GM12891 (cell line): ENCODE data around the gene UBR4.

ENCODE experiments used
- DNase-seq: peaks from one replicate; pipeline ENCODE4 v3.0.0; 2011; ENCODE audit warnings: low spot score; ENCODE audit not compliant: insufficient read length
- FAIRE-seq: peaks from 2 replicates; lab custom pipeline; 2011; peaks lifted over from hg19 to GRCh38; lab: Jason Lieb, UNC
- PAX5 ChIP-seq: IDR thresholded peaks from 2 replicates; pipeline ENCODE4 v1.6.1; 2011; ENCODE audit warnings: low read length, moderate library complexity, mild to moderate bottlenecking; ENCODE audit not compliant: insufficient read depth, severe bottlenecking
- POLR2A ChIP-seq: IDR thresholded peaks from 2 replicates; pipeline ENCODE4 v1.6.1; 2011; ENCODE audit warnings: low read depth, low read length, control low read depth
- POLR2AphosphoS5 ChIP-seq: IDR thresholded peaks from 2 replicates; pipeline ENCODE4 v1.6.1; 2011; ENCODE audit warnings: low read depth, low read length, control low read depth
- POU2F2 ChIP-seq: IDR thresholded peaks from 2 replicates; pipeline ENCODE4 v1.6.1; 2011; ENCODE audit warnings: low read depth, mild to moderate bottlenecking, control low read depth, low read length, moderate library complexity
- SPI1 ChIP-seq: IDR thresholded peaks from 2 replicates; pipeline ENCODE4 v1.6.1; 2011; ENCODE audit warnings: low read depth, low read length, control low read depth
- TAF1 ChIP-seq: IDR thresholded peaks from 2 replicates; pipeline ENCODE4 v1.6.1; 2011; ENCODE audit warnings: low read depth, low read length, control low read depth

The UBR4 gene

GRCh38 chr1:19061798-19062197, 148.3 kb downstream of the UBR4 start:
- FAIRE-seq = no peak
- DNase-seq = no peak
- TF ChIP-seq POLR2A (no peak), POLR2AphosphoS5 (no peak), PAX5 (no peak), POU2F2 (no peak), TAF1 (no peak)

GRCh38 chr1:19061343-19061742, 148.7 kb downstream of the UBR4 start:
- TF ChIP-seq POLR2A (no peak), TAF1 (no peak), PAX5 (no peak), POLR2AphosphoS5 (no peak), SPI1 (no peak), POU2F2 (no peak)
- DNase-seq (no peak), FAIRE-seq (no peak)

GRCh38 chr1:19059773-19060172, 150.3 kb downstream of the UBR4 start:
- DNase-seq (no peak), FAIRE-seq (no peak)
- TF ChIP-seq POLR2A = no peak
- no peak for TF ChIP-seq POLR2AphosphoS5
- TF ChIP-seq SPI1 = no peak

GRCh38 chr1:19058476-19058797, 151.6 kb downstream of the UBR4 start:
- DNase-seq (no peak), FAIRE-seq (no peak)
- no peak for TF ChIP-seq POLR2A

- DNase-seq (no peak), FAIRE-seq (no peak)
- TF ChIP-seq PAX5 = no peak
- no peak for TF ChIP-seq SPI1
- TF ChIP-seq POU2F2 = no peak
- no peak for TF ChIP-seq POLR2AphosphoS5
- TF ChIP-seq POLR2A = no peak
- no peak for TF ChIP-seq TAF1
Observed at GRCh38 chr1:19057784-19058475, 152.1 kb downstream of the UBR4 start.

- FAIRE-seq (no peak), DNase-seq (no peak)
- no peak for TF ChIP-seq PAX5
- no peak for TF ChIP-seq TAF1
- no peak for TF ChIP-seq POLR2A
Observed at GRCh38 chr1:19057182-19057779, 152.8 kb downstream of the UBR4 start.

GRCh38 chr1:19055701-19056100, 154.4 kb downstream of the UBR4 start:
- DNase-seq (no peak), FAIRE-seq (no peak)
- TF ChIP-seq SPI1 (no peak), POU2F2 (no peak), POLR2A (no peak), TAF1 (no peak), PAX5 (no peak), POLR2AphosphoS5 (no peak)

- no peak for DNase-seq
- TF ChIP-seq POLR2AphosphoS5 = no peak
- no peak for TF ChIP-seq SPI1
- TF ChIP-seq POLR2A = no peak
- TF ChIP-seq POU2F2 = no peak
- TF ChIP-seq TAF1 = no peak
- TF ChIP-seq PAX5 = no peak
- FAIRE-seq = no peak
Observed at GRCh38 chr1:19055001-19055400, 155.1 kb downstream of the UBR4 start.

- FAIRE-seq (no peak), DNase-seq (no peak)
- TF ChIP-seq TAF1 = no peak
- TF ChIP-seq PAX5 = no peak
- TF ChIP-seq POLR2A = no peak
- TF ChIP-seq POU2F2 = no peak
- TF ChIP-seq SPI1 = no peak
- TF ChIP-seq POLR2AphosphoS5 = no peak
Observed at GRCh38 chr1:19054216-19054615, 155.8 kb downstream of the UBR4 start.

GRCh38 chr1:19053486-19053885, 156.6 kb downstream of the UBR4 start:
- DNase-seq (no peak), FAIRE-seq (no peak)
- TF ChIP-seq POLR2AphosphoS5 (no peak), TAF1 (no peak), POU2F2 (no peak), PAX5 (no peak), SPI1 (no peak), POLR2A (no peak)
